ENCODE results near the gene TSC1. TPM values are rescaled to one million over a fixed set of nuclear protein-coding genes. Genes with fewer than 3 reads are reported as not detected.

TSC1 gene
- total and polyA plus RNA-seq, 12 donors: 29.4 to 87.7 (median 43.9) TPM

GRCh38 chr9:132943651-132944293, 644 bp downstream of the TSC1 start:
- peak in 1 of 7 donors; percentile 20 for DNase-seq
- Histone ChIP-seq H3K27ac (peak overlapping the region in 4 of 5 donors; percentile 91 to 99 (median 95)), H3K27me3 (no peaks in the 10 kb centered on the region), H3K4me1 (replicated peaks in 1 of 2) (peaks cover 24 to 36% of the 10 kb centered on the region in 2 donors), H3K9me3 (replicated peaks in 1 of 3) (no peaks in the 10 kb centered on the region), H3K36me3 (replicated peaks in 1 of 2) (no peaks in the 10 kb centered on the region), H3K4me3 (peak overlapping the region; percentile 60 to 98 (median 97))
- 2% methylated on average over 19 to 25 of the region's 25 CpGs for WGBS, 4 donors
- intact Hi-C loops (cut with DNase I): no loop called here
- TF ChIP-seq CTCF (IDR thresholded peaks at IDR 0.05) (no peak), POLR2A (IDR thresholded peaks at IDR 0.05) (no peak)

- intact Hi-C loops (cut with DNase I): no loop called here
- Histone ChIP-seq H3K36me3 (replicated peaks in 1 of 2) (no peaks in the 10 kb centered on the region), H3K27me3 (no peaks in the 10 kb centered on the region), H3K27ac (no peak overlapping the region), H3K9me3 (replicated peaks in 1 of 3) (no peaks in the 10 kb centered on the region), H3K4me1 (replicated peaks in 1 of 2) (peaks cover 24 to 37% of the 10 kb centered on the region in 2 donors), H3K4me3 (no peak overlapping the region)
- no peak for DNase-seq
- TF ChIP-seq POLR2A (IDR thresholded peaks at IDR 0.05) (no peak), CTCF (IDR thresholded peaks at IDR 0.05) (no peak)
- 49 to 58% (median 53%) methylated on average over 5 of the region's 5 CpGs for WGBS, 4 donors
Observed at GRCh38 chr9:132942541-132943182, 1.8 kb downstream of the TSC1 start.

- intact Hi-C loops (cut with DNase I): no loop called here
- WGBS, 4 donors: 84 to 97% (median 91%) methylated on average over 1 of the region's 1 CpG
- no peak for TF ChIP-seq POLR2A (IDR thresholded peaks at IDR 0.05)
- TF ChIP-seq CTCF (IDR thresholded peaks at IDR 0.05): no peak
- no peak for DNase-seq
- Histone ChIP-seq H3K27me3 (no peaks in the 10 kb centered on the region), H3K36me3 (replicated peaks in 1 of 2) (peaks cover 0 to 5% of the 10 kb centered on the region in 2 donors), H3K4me1 (replicated peaks in 1 of 2) (peaks cover 19 to 37% of the 10 kb centered on the region in 2 donors), H3K4me3 (no peak overlapping the region), H3K9me3 (replicated peaks in 1 of 3) (no peaks in the 10 kb centered on the region), H3K27ac (no peak overlapping the region)
Observed at GRCh38 chr9:132939169-132939568, 5.2 kb downstream of the TSC1 start.

- Histone ChIP-seq H3K9me3 (replicated peaks in 1 of 3) (no peaks in the 10 kb centered on the region), H3K4me1 (replicated peaks in 1 of 2) (peaks cover 5 to 24% of the 10 kb centered on the region in 2 donors), H3K36me3 (replicated peaks in 1 of 2) (peaks cover 0 to 8% of the 10 kb centered on the region in 2 donors), H3K27ac (peak overlapping the region in 2 of 5 donors; percentile 35 to 43), H3K27me3 (no peaks in the 10 kb centered on the region), H3K4me3 (no peak overlapping the region)
- 63 to 80% (median 69%) methylated on average over 7 of the region's 7 CpGs for WGBS, 4 donors
- intact Hi-C loops (cut with DNase I): no loop called here
- no peak for TF ChIP-seq POLR2A (IDR thresholded peaks at IDR 0.05)
- no peak for TF ChIP-seq CTCF (IDR thresholded peaks at IDR 0.05)
- peak in 3 of 7 donors; percentile 38 to 40 (median 39) for DNase-seq
Observed at GRCh38 chr9:132937463-132937901, 6.9 kb downstream of the TSC1 start.
